Measurements from ENCODE around the gene OSMR.

The OSMR gene

GRCh38 chr5:38925154-38925925 is 79.5 kb downstream of the OSMR start:
- DNase-seq (ENCODE audit: low read depth, low spot score), result no peak

GRCh38 chr5:38926121-38926520 is 80.3 kb downstream of the OSMR start:
- no peak for DNase-seq (ENCODE audit: low read depth, low spot score)

DNA sequence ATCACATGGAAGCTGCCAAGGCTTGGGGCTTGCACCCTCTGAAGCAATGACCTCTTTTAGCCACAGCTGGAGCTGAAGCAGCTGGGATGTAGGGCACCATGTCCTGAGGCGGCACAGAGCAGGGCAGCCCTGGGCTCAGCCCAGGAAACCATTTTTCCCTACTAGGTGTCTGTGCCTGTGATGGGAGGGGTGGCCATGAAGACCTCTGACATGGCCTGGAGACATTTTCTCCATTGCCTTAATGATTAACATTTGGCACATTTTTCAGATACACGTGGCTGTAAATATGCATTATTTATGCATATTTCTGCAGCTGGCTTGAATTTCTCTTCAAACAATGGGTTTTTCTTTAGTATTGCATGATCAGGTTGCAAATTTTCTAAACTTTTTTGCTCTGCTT is 81.7 kb downstream of the OSMR start:
- no peak for DNase-seq (ENCODE audit: low read depth, low spot score)

GRCh38 chr5:38929838-38930237 is 84.0 kb downstream of the OSMR start:
- DNase-seq (ENCODE audit: low read depth, low spot score), result no peak

GRCh38 chr5:38931731-38932130 is 85.9 kb downstream of the OSMR start:
- no peak for DNase-seq (ENCODE audit: low read depth, low spot score)

GRCh38 chr5:38932854-38933408 is 87.1 kb downstream of the OSMR start:
- DNase-seq (ENCODE audit: low read depth, low spot score), result no peak

GRCh38 chr5:38935437-38935836 is 89.6 kb downstream of the OSMR start:
- no peak for DNase-seq (ENCODE audit: low read depth, low spot score)

- no peak for DNase-seq (ENCODE audit: low read depth, low spot score)
These were observed 90.5 kb downstream of the OSMR start for GRCh38 chr5:38936269-38936668.

- no peak for DNase-seq (ENCODE audit: low read depth, low spot score)
These were observed 92.6 kb downstream of the OSMR start for GRCh38 chr5:38938424-38938823.

- no peak for DNase-seq (ENCODE audit: low read depth, low spot score)
These were observed 93.2 kb downstream of the OSMR start for GRCh38 chr5:38938973-38939372.

- no peak for DNase-seq (ENCODE audit: low read depth, low spot score)
These were observed 94.5 kb downstream of the OSMR start for GRCh38 chr5:38940230-38940858.

- no peak for DNase-seq (ENCODE audit: low read depth, low spot score)
These were observed 96.1 kb downstream of the OSMR start for GRCh38 chr5:38941912-38942311.

DNA sequence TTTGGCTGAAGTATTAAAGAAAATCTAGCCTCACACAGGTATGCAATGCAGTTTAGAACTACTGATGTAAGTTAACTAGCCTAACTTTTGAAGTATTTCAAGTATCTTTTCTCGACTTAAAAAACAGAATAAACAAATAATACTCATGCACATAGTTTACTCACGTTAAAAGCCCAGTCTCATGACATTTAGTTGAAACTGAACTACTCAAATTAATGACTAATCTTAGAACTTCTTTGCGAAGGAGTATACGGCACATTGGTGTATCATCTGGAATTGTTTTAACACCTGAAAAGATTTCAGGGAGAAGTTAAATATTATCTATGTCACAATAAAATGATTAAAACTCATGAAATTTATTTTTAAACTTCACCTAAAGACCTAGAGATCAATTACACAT is 98.5 kb downstream of the OSMR start:
- no peak for DNase-seq (ENCODE audit: low read depth, low spot score)

DNA sequence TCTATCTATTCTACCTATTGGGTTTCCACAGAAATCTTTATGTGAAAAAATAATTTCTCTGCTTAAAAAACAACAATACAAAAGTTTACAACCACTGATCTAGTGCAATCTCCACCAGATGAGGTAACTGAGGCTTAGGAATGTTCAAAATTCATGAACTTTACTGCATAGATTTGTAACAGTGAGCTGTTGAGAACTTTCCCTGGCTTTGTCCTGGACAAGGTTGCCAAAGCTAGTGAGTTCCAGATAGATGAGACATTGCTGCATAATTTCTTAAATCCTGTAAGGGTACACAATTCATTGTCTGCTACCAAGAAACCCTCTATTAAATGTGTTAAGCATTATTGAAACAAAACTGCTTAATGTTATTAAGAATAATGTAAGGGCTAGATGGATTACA is 102.7 kb downstream of the OSMR start:
- no peak for DNase-seq (ENCODE audit: low read depth, low spot score)

DNA sequence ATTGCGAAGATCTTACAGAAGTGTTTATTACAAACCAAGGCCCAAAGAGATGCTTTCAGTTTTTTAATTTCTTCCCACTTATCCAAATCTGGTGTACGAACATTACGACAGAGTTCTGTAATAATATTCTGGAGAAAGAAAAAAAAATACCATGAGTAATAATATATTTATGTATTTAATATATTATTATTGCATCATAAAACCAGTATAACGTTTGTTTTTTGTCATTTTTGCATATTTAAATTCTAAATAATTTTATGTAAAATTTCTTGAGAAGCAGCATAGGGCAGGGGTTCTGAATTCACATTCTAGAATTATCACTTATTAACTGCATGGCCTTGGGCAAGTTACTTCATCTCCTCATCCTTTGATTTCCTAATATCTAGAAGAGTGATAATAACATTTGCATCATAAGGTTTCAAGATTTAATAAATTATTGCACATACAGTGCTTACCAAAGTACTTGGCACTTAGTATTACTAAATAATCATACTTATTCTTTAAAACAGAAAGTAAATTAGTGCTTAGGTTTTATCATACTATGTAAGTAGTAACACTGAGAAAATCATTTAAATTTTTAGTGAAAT is 107.7 kb downstream of the OSMR start:
- no peak for DNase-seq (ENCODE audit: low read depth, low spot score)

DNA sequence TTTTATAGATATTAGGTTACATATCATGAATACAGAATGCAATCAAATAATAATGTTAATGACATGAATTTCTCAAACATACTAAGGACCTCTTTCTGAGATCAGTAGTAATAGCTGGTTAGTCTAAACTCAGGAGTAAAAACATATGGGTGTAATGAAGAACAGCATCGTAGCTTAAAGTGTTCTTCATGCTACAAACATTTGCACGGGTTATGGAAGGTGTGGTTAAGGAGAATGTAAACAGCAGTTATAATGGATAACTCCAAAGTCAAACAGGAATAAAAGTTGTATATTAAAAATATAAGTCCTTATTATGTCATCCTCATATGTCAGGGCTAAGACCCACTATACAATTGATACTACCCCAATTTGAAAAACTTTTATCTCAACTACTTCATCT is 115.9 kb downstream of the OSMR start:
- no peak for DNase-seq (ENCODE audit: low read depth, low spot score)

DNA sequence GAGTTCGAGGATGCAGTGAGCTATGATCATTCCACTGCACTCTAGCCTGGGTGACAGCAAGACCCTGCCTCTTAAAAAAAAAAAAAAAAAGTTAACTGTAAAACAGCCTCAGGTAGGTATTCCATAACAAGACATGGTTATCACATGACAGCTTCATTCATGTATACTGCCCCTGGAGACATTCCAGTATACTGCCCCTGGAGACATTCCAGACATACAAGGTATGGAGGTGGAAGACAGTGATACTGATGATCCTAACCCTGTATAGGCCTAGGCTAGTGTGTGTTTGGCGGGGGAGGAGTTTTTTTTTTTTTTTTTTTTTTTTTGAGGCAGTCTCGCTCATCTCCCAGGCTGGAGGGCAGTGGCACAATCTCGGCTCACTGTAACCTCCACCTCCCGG is 122.9 kb downstream of the OSMR start:
- DNase-seq (ENCODE audit: low read depth, low spot score), result no peak

DNA sequence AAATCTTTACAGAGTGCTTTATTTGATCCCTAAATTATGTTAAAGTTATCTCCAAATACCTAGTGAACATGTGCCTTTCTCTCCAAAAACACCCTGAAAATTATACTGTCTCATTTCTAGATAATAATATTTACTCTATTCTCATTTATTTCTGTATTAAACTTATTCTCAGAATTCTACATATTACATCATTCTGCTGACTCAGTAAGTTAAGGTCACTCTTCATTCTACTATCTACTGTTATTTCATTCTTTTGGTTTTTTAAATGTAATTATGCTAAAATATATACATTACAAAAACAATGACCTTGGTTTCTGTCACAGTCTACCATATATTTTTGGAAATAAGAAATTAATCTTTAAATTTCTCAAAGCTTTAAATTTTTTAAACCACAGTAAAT is 132.2 kb downstream of the OSMR start:
- no peak for DNase-seq (ENCODE audit: low read depth, low spot score)

DNA sequence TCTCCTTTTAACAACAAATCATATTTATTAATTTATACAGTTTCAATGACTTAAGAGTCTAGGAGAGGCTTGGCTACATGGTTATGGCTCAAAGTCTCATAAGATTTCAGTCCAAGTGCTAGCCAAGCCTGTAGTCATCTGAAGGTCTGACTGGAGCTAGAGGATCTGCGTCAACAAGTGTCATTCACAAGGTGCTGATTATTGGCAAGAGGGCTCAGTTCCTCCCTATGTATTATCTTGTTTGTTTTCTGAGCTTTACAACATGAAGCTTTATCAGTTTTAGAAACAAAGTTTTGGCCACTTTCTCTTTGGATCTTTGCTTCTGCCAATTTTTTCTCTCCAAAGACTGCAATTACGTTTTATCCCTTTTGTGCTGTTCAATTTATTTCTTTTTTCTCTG is 133.7 kb downstream of the OSMR start:
- no peak for DNase-seq (ENCODE audit: low read depth, low spot score)
